H1 (cell line): Measurements from ENCODE around the gene DDHD1. TPM values are rescaled to one million over a fixed set of nuclear protein-coding genes. Genes with fewer than 3 reads are reported as not detected.

Experiments used
- CTCF ChIA-PET: fragments of 300-600 bp; sonication (Branson Sonifier 250); formaldehyde crosslinking; loops from one replicate; lab custom pipeline; 2021; ENCODE audit not compliant: partially characterized antibody; lab: Charles Lee
- POLR2A ChIA-PET: fragments of 300-600 bp; sonication (Branson Sonifier 250); formaldehyde crosslinking; loops from one replicate; lab custom pipeline; 2021; ENCODE audit warnings: inconsistent platforms; ENCODE audit not compliant: partially characterized antibody; lab: Charles Lee
- DNase-seq, 2 experiments: peaks; one replicate each; pipeline versions ENCODE4 v3.0.0 to v3.0.0-alpha.2; 2010 to 2022; ENCODE audit warnings: low spot score in 2 of 2, low read depth in 1 of 2, mixed read lengths in 1 of 2
- FAIRE-seq: peaks from 2 replicates; lab custom pipeline; 2011; peaks lifted over from hg19 to GRCh38; lab: Jason Lieb, UNC
- H2AFZ ChIP-seq: 2 replicates; pipeline ENCODE4 v1.8.1; 2012; ENCODE audit warnings: low read length, inconsistent platforms
- H2AK5ac ChIP-seq: 2 replicates; pipeline ENCODE4 v1.6.1; 2013; ENCODE audit warnings: low read depth, low read length
- H2BK120ac ChIP-seq: replicated peaks from 2 replicates; pipeline ENCODE3; 2013; ENCODE audit warnings: low read depth, low read length, inconsistent platforms
- H2BK12ac ChIP-seq: 2 replicates; pipeline ENCODE4 v1.6.1; 2013; ENCODE audit warnings: low read depth, low read length
- H2BK15ac ChIP-seq: 2 replicates; pipeline ENCODE4 v1.6.1; 2013; ENCODE audit warnings: low read length
- H2BK20ac ChIP-seq: 2 replicates; pipeline ENCODE4 v1.6.1; 2013; ENCODE audit warnings: low read length
- H2BK5ac ChIP-seq: 2 replicates; pipeline ENCODE4 v1.6.1; 2013; ENCODE audit warnings: low read depth, low read length
- H3K14ac ChIP-seq: 2 replicates; pipeline ENCODE4 v1.6.1; 2013; ENCODE audit warnings: inconsistent platforms; ENCODE audit not compliant: insufficient read length
- H3K18ac ChIP-seq: 2 replicates; pipeline ENCODE4 v1.6.1; 2013; ENCODE audit warnings: low read length; ENCODE audit errors: extremely low read depth
- H3K23ac ChIP-seq: 2 replicates; pipeline ENCODE4 v1.6.1; 2013; ENCODE audit warnings: inconsistent platforms; ENCODE audit not compliant: insufficient read length
- H3K23me2 ChIP-seq: 2 replicates; pipeline ENCODE4 v1.6.1; 2013; ENCODE audit warnings: low read depth, low read length
- H3K27ac ChIP-seq: 2 replicates; pipeline ENCODE4 v1.6.1; 2011; ENCODE audit warnings: low read depth, low read length, inconsistent platforms
- H3K27me3 ChIP-seq, 4 experiments: replicated peaks in 1 of 4; 1 replicate in 1 of 4; 2 replicates in 3 of 4; pipeline versions ENCODE4 v1.6.1 to v1.8.1; 2011 to 2013; ENCODE audit warnings: low read length in 3 of 4, mild to moderate bottlenecking in 3 of 4, inconsistent platforms in 2 of 4, mixed read lengths in 2 of 4, moderate library complexity in 1 of 4; ENCODE audit not compliant: control insufficient read depth in 3 of 4, insufficient read depth in 3 of 4; ENCODE audit errors: extremely low read depth in 1 of 4
- H3K36me3 ChIP-seq, 4 experiments: 2 replicates each; pipeline versions ENCODE4 v1.6.1 to v1.8.1; 2011 to 2013; ENCODE audit warnings: mild to moderate bottlenecking in 4 of 4, low read length in 3 of 4, moderate library complexity in 2 of 4, control low read depth in 1 of 4, inconsistent platforms in 1 of 4; ENCODE audit not compliant: insufficient read depth in 4 of 4, control insufficient read depth in 2 of 4
- H3K4ac ChIP-seq: replicated peaks from 2 replicates; pipeline ENCODE3; 2013; ENCODE audit warnings: low read length, low read depth, mixed read lengths, inconsistent platforms; ENCODE audit not compliant: insufficient read length
- H3K4me1 ChIP-seq, 4 experiments: replicated peaks in 1 of 4; 1 replicate in 1 of 4; 2 replicates in 3 of 4; pipeline versions ENCODE4 v1.6.1 to v1.8.1; 2011 to 2013; ENCODE audit warnings: low read length in 3 of 4, inconsistent platforms in 2 of 4, mixed read lengths in 1 of 4; ENCODE audit not compliant: insufficient read depth in 4 of 4, control insufficient read depth in 3 of 4
- H3K4me2 ChIP-seq, 2 experiments: 2 replicates each; pipeline versions ENCODE4 v1.6.1 to v1.8.1; 2011 to 2013; ENCODE audit warnings: low read depth in 2 of 2, low read length in 2 of 2, control low read depth in 1 of 2, inconsistent platforms in 1 of 2, mild to moderate bottlenecking in 1 of 2; ENCODE audit not compliant: insufficient read depth in 1 of 2
- H3K4me3 ChIP-seq, 4 experiments: fragments of 200-600, 300-600 bp in 1 of 4; sonication (generic), shearing (Covaris generic), sonication (Bioruptor Twin) in 1 of 4; 2 replicates each; pipeline versions ENCODE4 v1.5.1 to v1.8.1; 2011 to 2016; ENCODE audit warnings: low read length in 4 of 4, low read depth in 3 of 4, control low read depth in 2 of 4, inconsistent platforms in 2 of 4, mild to moderate bottlenecking in 2 of 4, mixed read lengths in 1 of 4, moderate library complexity in 1 of 4; ENCODE audit not compliant: insufficient read depth in 2 of 4; ENCODE audit errors: extremely low read depth in 1 of 4
- H3K56ac ChIP-seq: replicated peaks from 2 replicates; pipeline ENCODE3; 2013; ENCODE audit warnings: low read depth, mild to moderate bottlenecking, mixed read lengths, low read length, inconsistent platforms; ENCODE audit not compliant: insufficient read length
- H3K79me1 ChIP-seq: 2 replicates; pipeline ENCODE4 v1.6.1; 2013; ENCODE audit warnings: low read depth, low read length, control low read depth
- H3K79me2 ChIP-seq, 2 experiments: 2 replicates each; pipeline versions ENCODE4 v1.6.1 to v1.8.1; 2012 to 2013; ENCODE audit warnings: low read length in 2 of 2, mild to moderate bottlenecking in 2 of 2, inconsistent platforms in 1 of 2; ENCODE audit not compliant: insufficient read depth in 2 of 2, control insufficient read depth in 1 of 2
- H3K9ac ChIP-seq, 4 experiments: replicated peaks in 1 of 4; 1 replicate in 1 of 4; 2 replicates in 3 of 4; pipeline versions ENCODE4 v1.6.1 to v1.8.1; 2011 to 2013; ENCODE audit warnings: low read depth in 3 of 4, low read length in 3 of 4, control low read depth in 2 of 4, mild to moderate bottlenecking in 2 of 4, moderate library complexity in 2 of 4, inconsistent platforms in 1 of 4; ENCODE audit errors: extremely low read depth in 1 of 4
- H3K9me3 ChIP-seq, 2 experiments: 2 replicates each; pipeline versions ENCODE4 v1.6.1 to v1.8.1; 2012 to 2013; ENCODE audit warnings: mild to moderate bottlenecking in 2 of 2, moderate library complexity in 2 of 2, control low read depth in 1 of 2, inconsistent platforms in 1 of 2, low read depth in 1 of 2, low read length in 1 of 2, mixed read lengths in 1 of 2; ENCODE audit not compliant: insufficient read depth in 2 of 2
- H4K20me1 ChIP-seq, 2 experiments: replicated peaks in 1 of 2; 2 replicates each; pipeline versions ENCODE3 to v1.8.1; 2011 to 2013; ENCODE audit warnings: inconsistent platforms in 2 of 2, low read length in 2 of 2, mild to moderate bottlenecking in 1 of 2; ENCODE audit not compliant: insufficient read depth in 2 of 2, control insufficient read depth in 1 of 2
- H4K5ac ChIP-seq: 2 replicates; pipeline ENCODE4 v1.6.1; 2013; ENCODE audit warnings: low read length, low read depth, mixed read lengths, inconsistent platforms; ENCODE audit not compliant: insufficient read length
- H4K8ac ChIP-seq: 2 replicates; pipeline ENCODE4 v1.8.0; 2013; ENCODE audit warnings: mild to moderate bottlenecking, moderate library complexity, low read length, inconsistent platforms; ENCODE audit not compliant: insufficient read depth; ENCODE audit errors: extremely low read depth
- H4K91ac ChIP-seq: replicated peaks from 2 replicates; pipeline ENCODE3; 2013; ENCODE audit warnings: low read length, mixed read lengths, inconsistent platforms; ENCODE audit not compliant: insufficient read length
- CHD2 ChIP-seq: IDR thresholded peaks from 2 replicates; pipeline ENCODE4 v1.6.1; 2012; ENCODE audit warnings: low read length, improper control_type of control experiment
- EZH2 ChIP-seq: fragments of 200-600 bp; sonication (generic); IDR thresholded peaks from 2 replicates; pipeline ENCODE4 v1.7.1; 2012; ENCODE audit warnings: low read depth, mild to moderate bottlenecking, moderate library complexity, low read length, inconsistent platforms; ENCODE audit not compliant: severe bottlenecking
- WGBS, 2 experiments: shearing (Covaris generic) in 1 of 2; methylation state at CpG; one replicate each; pipeline versions ENCODE4 v1.1.6 to v1.1.7; 2013 to 2015; ENCODE audit warnings: low lambda C conversion rate in 2 of 2, mixed read lengths in 2 of 2, inconsistent platforms in 1 of 2, low coverage in 1 of 2, missing lambda C conversion rate in 1 of 2; ENCODE audit not compliant: insufficient replicate concordance in 2 of 2, insufficient coverage in 1 of 2, insufficient read length in 1 of 2; ENCODE audit errors: extremely low coverage in 1 of 2, missing lambda C conversion rate in 1 of 2; 5-methylcytosine and 5-hydroxymethylcytosine counted together
- polyA plus RNA-seq, 7 experiments: library from polyadenylated mRNA; depleted of rRNA in 3 of 7; stranded (reverse) in 5 of 7; unstranded in 2 of 7; fragments of >200 nt in 5 of 7; fragments of 200-250 nt in 2 of 7; gene quantifications; 1 replicate in 5 of 7; 2 replicates in 1 of 7; 4 replicates in 1 of 7; pipeline versions ENCODE4 v1.2.1 to v1.2.3, GENCODE V29; 2011 to 2013; ENCODE audit warnings: missing spikeins in 2 of 7, mixed read lengths in 2 of 7
- total RNA-seq: library from RNA; stranded (reverse); fragmentation: NEBNext Ultra II Directional; extraction: Animal tissue kit (Norgen Biotek cat#: 25700); gene quantifications from 2 replicates; pipeline ENCODE4 v1.2.1, GENCODE V29; 2021

DDHD1 gene
- total and polyA plus RNA-seq, 2 of the 8 experiments (the other 6 are each of a cell fraction or from before 2014, with no cell fraction given): 3.6 to 16.0 TPM

DNA sequence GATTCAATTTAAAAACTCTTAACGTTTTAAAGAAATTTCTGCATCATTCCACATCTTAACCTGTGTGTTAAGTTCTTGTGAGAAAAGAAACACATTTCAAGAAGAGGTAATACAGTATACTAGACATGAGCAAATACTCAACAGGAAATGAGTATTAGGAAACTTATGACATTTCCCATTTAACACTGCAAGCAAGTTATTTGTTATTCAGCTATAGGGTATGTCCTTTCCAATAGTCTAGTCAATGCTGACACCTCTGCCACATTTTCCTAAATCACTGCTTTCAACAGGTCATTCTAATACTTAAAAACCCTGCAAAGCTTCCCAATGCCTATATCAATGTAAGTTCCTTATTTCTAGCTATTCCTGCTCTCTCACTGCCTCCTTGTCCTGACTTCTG is 93.1 kb downstream of the DDHD1 start:
- Histone ChIP-seq H3K9ac (no peak overlapping the region), H3K4ac (no peak overlapping the region), H3K27ac (no peak overlapping the region), H2BK120ac (no peak overlapping the region), H2BK15ac (no peak overlapping the region), H2AK5ac (no peak overlapping the region), H3K79me1 (no peaks in the 10 kb centered on the region), H3K36me3 (no peaks in the 10 kb centered on the region; a peak in 1 of 8 replicates), H3K23me2 (no peaks in the 10 kb centered on the region), H3K4me3 (no peak overlapping the region), H3K79me2 (no peaks in the 10 kb centered on the region), H4K20me1 (no peaks in the 10 kb centered on the region), H3K18ac (no peak overlapping the region), H3K9me3 (no peaks in the 10 kb centered on the region), H4K5ac (no peak overlapping the region), H4K8ac (no peak overlapping the region), H3K27me3 (no peaks in the 10 kb centered on the region), H2BK12ac (no peak overlapping the region), H4K91ac (no peak overlapping the region), H3K14ac (no peak overlapping the region), H3K23ac (no peak overlapping the region), H3K4me2 (no peak overlapping the region), H2AFZ (no peak overlapping the region), H2BK20ac (no peak overlapping the region), H3K56ac (no peak overlapping the region), H2BK5ac (no peak overlapping the region), H3K4me1 (no peaks in the 10 kb centered on the region)
- POLR2A ChIA-PET: no interaction called here
- CTCF ChIA-PET: interaction anchor here (0.9 kb wide), 2 partner anchors 81 to 101 kb away, joined by 3 read pairs; no protein-coding TSS in a partner anchor
- DNase-seq: no peak
- WGBS, 2 experiments: 94% methylated on average over 1 of the region's 1 CpG; no CpG with 5 or more reads in 1 of the 2 experiments
- FAIRE-seq: no peak
- TF ChIP-seq CHD2 (no peak), EZH2 (no peak)
